H1 (cell line): Measurements from ENCODE around the gene FAM181B. TPM values are rescaled to one million over a fixed set of nuclear protein-coding genes. Genes with fewer than 3 reads are reported as not detected.

ENCODE experiments used
- CTCF ChIA-PET: fragments of 300-600 bp; sonication (Branson Sonifier 250); formaldehyde crosslinking; loops from one replicate; lab custom pipeline; 2021; ENCODE audit not compliant: partially characterized antibody; lab: Charles Lee
- POLR2A ChIA-PET: fragments of 300-600 bp; sonication (Branson Sonifier 250); formaldehyde crosslinking; loops from one replicate; lab custom pipeline; 2021; ENCODE audit warnings: inconsistent platforms; ENCODE audit not compliant: partially characterized antibody; lab: Charles Lee
- DNase-seq, 2 experiments: peaks; one replicate each; pipeline versions ENCODE4 v3.0.0 to v3.0.0-alpha.2; 2010 to 2022; ENCODE audit warnings: low spot score in 2 of 2, low read depth in 1 of 2, mixed read lengths in 1 of 2
- FAIRE-seq: peaks from 2 replicates; lab custom pipeline; 2011; peaks lifted over from hg19 to GRCh38; lab: Jason Lieb, UNC
- H2AFZ ChIP-seq: 2 replicates; pipeline ENCODE4 v1.8.1; 2012; ENCODE audit warnings: low read length, inconsistent platforms
- H2AK5ac ChIP-seq: 2 replicates; pipeline ENCODE4 v1.6.1; 2013; ENCODE audit warnings: low read depth, low read length
- H2BK120ac ChIP-seq: replicated peaks from 2 replicates; pipeline ENCODE3; 2013; ENCODE audit warnings: low read depth, low read length, inconsistent platforms
- H2BK12ac ChIP-seq: 2 replicates; pipeline ENCODE4 v1.6.1; 2013; ENCODE audit warnings: low read depth, low read length
- H2BK15ac ChIP-seq: 2 replicates; pipeline ENCODE4 v1.6.1; 2013; ENCODE audit warnings: low read length
- H2BK20ac ChIP-seq: 2 replicates; pipeline ENCODE4 v1.6.1; 2013; ENCODE audit warnings: low read length
- H2BK5ac ChIP-seq: 2 replicates; pipeline ENCODE4 v1.6.1; 2013; ENCODE audit warnings: low read depth, low read length
- H3K14ac ChIP-seq: 2 replicates; pipeline ENCODE4 v1.6.1; 2013; ENCODE audit warnings: inconsistent platforms; ENCODE audit not compliant: insufficient read length
- H3K18ac ChIP-seq: 2 replicates; pipeline ENCODE4 v1.6.1; 2013; ENCODE audit warnings: low read length; ENCODE audit errors: extremely low read depth
- H3K23ac ChIP-seq: 2 replicates; pipeline ENCODE4 v1.6.1; 2013; ENCODE audit warnings: inconsistent platforms; ENCODE audit not compliant: insufficient read length
- H3K23me2 ChIP-seq: 2 replicates; pipeline ENCODE4 v1.6.1; 2013; ENCODE audit warnings: low read depth, low read length
- H3K27ac ChIP-seq: 2 replicates; pipeline ENCODE4 v1.6.1; 2011; ENCODE audit warnings: low read depth, low read length, inconsistent platforms
- H3K27me3 ChIP-seq, 4 experiments: replicated peaks in 1 of 4; 1 replicate in 1 of 4; 2 replicates in 3 of 4; pipeline versions ENCODE4 v1.6.1 to v1.8.1; 2011 to 2013; ENCODE audit warnings: low read length in 3 of 4, mild to moderate bottlenecking in 3 of 4, inconsistent platforms in 2 of 4, mixed read lengths in 2 of 4, moderate library complexity in 1 of 4; ENCODE audit not compliant: control insufficient read depth in 3 of 4, insufficient read depth in 3 of 4; ENCODE audit errors: extremely low read depth in 1 of 4
- H3K36me3 ChIP-seq, 4 experiments: 2 replicates each; pipeline versions ENCODE4 v1.6.1 to v1.8.1; 2011 to 2013; ENCODE audit warnings: mild to moderate bottlenecking in 4 of 4, low read length in 3 of 4, moderate library complexity in 2 of 4, control low read depth in 1 of 4, inconsistent platforms in 1 of 4; ENCODE audit not compliant: insufficient read depth in 4 of 4, control insufficient read depth in 2 of 4
- H3K4ac ChIP-seq: replicated peaks from 2 replicates; pipeline ENCODE3; 2013; ENCODE audit warnings: low read length, low read depth, mixed read lengths, inconsistent platforms; ENCODE audit not compliant: insufficient read length
- H3K4me1 ChIP-seq, 4 experiments: replicated peaks in 1 of 4; 1 replicate in 1 of 4; 2 replicates in 3 of 4; pipeline versions ENCODE4 v1.6.1 to v1.8.1; 2011 to 2013; ENCODE audit warnings: low read length in 3 of 4, inconsistent platforms in 2 of 4, mixed read lengths in 1 of 4; ENCODE audit not compliant: insufficient read depth in 4 of 4, control insufficient read depth in 3 of 4
- H3K4me2 ChIP-seq, 2 experiments: 2 replicates each; pipeline versions ENCODE4 v1.6.1 to v1.8.1; 2011 to 2013; ENCODE audit warnings: low read depth in 2 of 2, low read length in 2 of 2, control low read depth in 1 of 2, inconsistent platforms in 1 of 2, mild to moderate bottlenecking in 1 of 2; ENCODE audit not compliant: insufficient read depth in 1 of 2
- H3K4me3 ChIP-seq, 4 experiments: fragments of 200-600, 300-600 bp in 1 of 4; sonication (generic), shearing (Covaris generic), sonication (Bioruptor Twin) in 1 of 4; 2 replicates each; pipeline versions ENCODE4 v1.5.1 to v1.8.1; 2011 to 2016; ENCODE audit warnings: low read length in 4 of 4, low read depth in 3 of 4, control low read depth in 2 of 4, inconsistent platforms in 2 of 4, mild to moderate bottlenecking in 2 of 4, mixed read lengths in 1 of 4, moderate library complexity in 1 of 4; ENCODE audit not compliant: insufficient read depth in 2 of 4; ENCODE audit errors: extremely low read depth in 1 of 4
- H3K56ac ChIP-seq: replicated peaks from 2 replicates; pipeline ENCODE3; 2013; ENCODE audit warnings: low read depth, mild to moderate bottlenecking, mixed read lengths, low read length, inconsistent platforms; ENCODE audit not compliant: insufficient read length
- H3K79me1 ChIP-seq: 2 replicates; pipeline ENCODE4 v1.6.1; 2013; ENCODE audit warnings: low read depth, low read length, control low read depth
- H3K79me2 ChIP-seq, 2 experiments: 2 replicates each; pipeline versions ENCODE4 v1.6.1 to v1.8.1; 2012 to 2013; ENCODE audit warnings: low read length in 2 of 2, mild to moderate bottlenecking in 2 of 2, inconsistent platforms in 1 of 2; ENCODE audit not compliant: insufficient read depth in 2 of 2, control insufficient read depth in 1 of 2
- H3K9ac ChIP-seq, 4 experiments: replicated peaks in 1 of 4; 1 replicate in 1 of 4; 2 replicates in 3 of 4; pipeline versions ENCODE4 v1.6.1 to v1.8.1; 2011 to 2013; ENCODE audit warnings: low read depth in 3 of 4, low read length in 3 of 4, control low read depth in 2 of 4, mild to moderate bottlenecking in 2 of 4, moderate library complexity in 2 of 4, inconsistent platforms in 1 of 4; ENCODE audit errors: extremely low read depth in 1 of 4
- H3K9me3 ChIP-seq, 2 experiments: 2 replicates each; pipeline versions ENCODE4 v1.6.1 to v1.8.1; 2012 to 2013; ENCODE audit warnings: mild to moderate bottlenecking in 2 of 2, moderate library complexity in 2 of 2, control low read depth in 1 of 2, inconsistent platforms in 1 of 2, low read depth in 1 of 2, low read length in 1 of 2, mixed read lengths in 1 of 2; ENCODE audit not compliant: insufficient read depth in 2 of 2
- H4K20me1 ChIP-seq, 2 experiments: replicated peaks in 1 of 2; 2 replicates each; pipeline versions ENCODE3 to v1.8.1; 2011 to 2013; ENCODE audit warnings: inconsistent platforms in 2 of 2, low read length in 2 of 2, mild to moderate bottlenecking in 1 of 2; ENCODE audit not compliant: insufficient read depth in 2 of 2, control insufficient read depth in 1 of 2
- H4K5ac ChIP-seq: 2 replicates; pipeline ENCODE4 v1.6.1; 2013; ENCODE audit warnings: low read length, low read depth, mixed read lengths, inconsistent platforms; ENCODE audit not compliant: insufficient read length
- H4K8ac ChIP-seq: 2 replicates; pipeline ENCODE4 v1.8.0; 2013; ENCODE audit warnings: mild to moderate bottlenecking, moderate library complexity, low read length, inconsistent platforms; ENCODE audit not compliant: insufficient read depth; ENCODE audit errors: extremely low read depth
- H4K91ac ChIP-seq: replicated peaks from 2 replicates; pipeline ENCODE3; 2013; ENCODE audit warnings: low read length, mixed read lengths, inconsistent platforms; ENCODE audit not compliant: insufficient read length
- ASH2L ChIP-seq: fragments of 200-600, 300-600 bp; sonication (generic); IDR thresholded peaks from one replicate; pipeline ENCODE4 v1.7.1; 2017; ENCODE audit warnings: low read length
- ATF3 ChIP-seq: IDR thresholded peaks from 2 replicates; pipeline ENCODE4 v1.6.1; 2011; ENCODE audit warnings: low read depth, mild to moderate bottlenecking, low read length; ENCODE audit not compliant: insufficient read depth
- CBX5 ChIP-seq: fragments of 300-800, 300-1000 bp; sonication (generic); IDR thresholded peaks from 2 replicates; pipeline ENCODE4 v1.7.1; 2016; ENCODE audit warnings: antibody characterized with exemption, low read length, low read depth
- CHD2 ChIP-seq: IDR thresholded peaks from 2 replicates; pipeline ENCODE4 v1.6.1; 2012; ENCODE audit warnings: low read length, improper control_type of control experiment
- EGR1 ChIP-seq: IDR thresholded peaks from 2 replicates; pipeline ENCODE4 v1.6.1; 2011; ENCODE audit warnings: low read depth, low read length, borderline replicate concordance
- HDAC6 ChIP-seq: IDR thresholded peaks from one replicate; pipeline ENCODE4 v1.7.1; 2012; ENCODE audit warnings: low read depth, mild to moderate bottlenecking, inconsistent platforms, low read length, moderate library complexity
- KDM4A ChIP-seq: IDR thresholded peaks from one replicate; pipeline ENCODE4 v1.7.1; 2012; ENCODE audit warnings: low read depth, mild to moderate bottlenecking, moderate library complexity, low read length, inconsistent platforms; ENCODE audit not compliant: severe bottlenecking
- MAX ChIP-seq: IDR thresholded peaks from 2 replicates; pipeline ENCODE4 v1.6.1; 2012; ENCODE audit warnings: inconsistent platforms
- RXRA ChIP-seq: IDR thresholded peaks from 2 replicates; pipeline ENCODE4 v1.6.1; 2011; ENCODE audit warnings: low read depth, mild to moderate bottlenecking, low read length, moderate library complexity; ENCODE audit not compliant: insufficient read depth
- SP4 ChIP-seq: IDR thresholded peaks from 2 replicates; pipeline ENCODE4 v1.6.1; 2012; ENCODE audit warnings: low read length, inconsistent platforms
- SUZ12 ChIP-seq: fragments of 200-600 bp; sonication (generic); IDR thresholded peaks from 2 replicates; pipeline ENCODE4 v1.6.1; 2012; ENCODE audit warnings: mild to moderate bottlenecking, inconsistent platforms, low read length, moderate library complexity, mixed read lengths
- USF2 ChIP-seq: IDR thresholded peaks from 2 replicates; pipeline ENCODE4 v1.6.1; 2011; ENCODE audit warnings: low read length, improper control_type of control experiment
- WGBS, 2 experiments: shearing (Covaris generic) in 1 of 2; methylation state at CpG; one replicate each; pipeline versions ENCODE4 v1.1.6 to v1.1.7; 2013 to 2015; ENCODE audit warnings: low lambda C conversion rate in 2 of 2, mixed read lengths in 2 of 2, inconsistent platforms in 1 of 2, low coverage in 1 of 2, missing lambda C conversion rate in 1 of 2; ENCODE audit not compliant: insufficient replicate concordance in 2 of 2, insufficient coverage in 1 of 2, insufficient read length in 1 of 2; ENCODE audit errors: extremely low coverage in 1 of 2, missing lambda C conversion rate in 1 of 2; 5-methylcytosine and 5-hydroxymethylcytosine counted together
- polyA plus RNA-seq, 7 experiments: library from polyadenylated mRNA; depleted of rRNA in 3 of 7; stranded (reverse) in 5 of 7; unstranded in 2 of 7; fragments of >200 nt in 5 of 7; fragments of 200-250 nt in 2 of 7; gene quantifications; 1 replicate in 5 of 7; 2 replicates in 1 of 7; 4 replicates in 1 of 7; pipeline versions ENCODE4 v1.2.1 to v1.2.3, GENCODE V29; 2011 to 2013; ENCODE audit warnings: missing spikeins in 2 of 7, mixed read lengths in 2 of 7
- total RNA-seq: library from RNA; stranded (reverse); fragmentation: NEBNext Ultra II Directional; extraction: Animal tissue kit (Norgen Biotek cat#: 25700); gene quantifications from 2 replicates; pipeline ENCODE4 v1.2.1, GENCODE V29; 2021
- TF ChIP-seq, protein P1 (sequence below): IDR thresholded peaks from 2 replicates; pipeline ENCODE4 v1.6.1; 2012; ENCODE audit warnings: inconsistent platforms

The FAM181B gene
- total and polyA plus RNA-seq, 2 of the 8 experiments (the other 6 are each of a cell fraction or from before 2014, with no cell fraction given), result 0.21 to 0.37 TPM

DNA sequence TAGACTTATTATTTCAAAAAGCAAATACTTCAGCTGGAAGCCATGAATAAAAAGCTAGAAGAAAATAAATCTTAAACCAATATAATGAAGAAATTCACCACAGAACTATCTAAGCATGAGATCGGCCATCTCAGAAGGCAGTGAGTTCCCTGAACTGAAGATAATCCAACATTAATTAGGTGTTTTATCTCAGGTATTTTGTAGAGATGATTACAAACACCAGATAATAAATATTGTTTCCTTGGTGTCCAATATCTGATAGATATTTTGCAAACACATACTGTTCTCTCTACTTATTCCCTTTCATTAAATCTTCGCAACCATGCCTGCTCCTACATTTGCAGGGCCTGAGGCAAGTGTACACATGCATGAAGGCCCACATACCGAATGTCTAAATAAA is 26.0 kb upstream of the FAM181B start:
- Histone ChIP-seq H3K18ac (no peak overlapping the region), H3K4ac (no peak overlapping the region), H4K8ac (no peak overlapping the region), H2BK12ac (no peak overlapping the region), H3K79me2 (no peaks in the 10 kb centered on the region), H4K20me1 (no peaks in the 10 kb centered on the region), H2BK15ac (no peak overlapping the region), H2BK120ac (no peak overlapping the region), H3K4me3 (no peak overlapping the region), H3K4me1 (peaks cover 0 to 4% (median 1%) of the 10 kb centered on the region in 4 experiments; a peak in 3 of 7 replicates), H2AFZ (no peak overlapping the region), H3K9me3 (no peaks in the 10 kb centered on the region), H2BK5ac (no peak overlapping the region), H3K4me2 (no peak overlapping the region), H3K79me1 (no peaks in the 10 kb centered on the region), H3K27me3 (no peaks in the 10 kb centered on the region), H2BK20ac (no peak overlapping the region), H3K23me2 (no peaks in the 10 kb centered on the region), H3K14ac (no peak overlapping the region), H3K9ac (no peak overlapping the region), H4K91ac (no peak overlapping the region), H3K56ac (no peak overlapping the region), H4K5ac (no peak overlapping the region), H2AK5ac (no peak overlapping the region), H3K27ac (no peak overlapping the region), H3K23ac (no peak overlapping the region), H3K36me3 (no peaks in the 10 kb centered on the region)
- FAIRE-seq, result no peak
- no peak for DNase-seq
- POLR2A ChIA-PET, result no interaction called here
- WGBS, 2 experiments, result 90% methylated on average over 3 of the region's 3 CpGs; no CpG with 5 or more reads in 1 of the 2 experiments
- CTCF ChIA-PET, result no interaction called here
- no peak for TF ChIP-seq EGR1
- no peak for TF ChIP-seq RXRA
- no peak for TF ChIP-seq SP4
- no peak for TF ChIP-seq HDAC6
- no peak for TF ChIP-seq ASH2L
- TF ChIP-seq MAX, result no peak
- TF ChIP-seq SUZ12, result no peak
- TF ChIP-seq USF2, result no peak
- TF ChIP-seq KDM4A, result no peak
- TF ChIP-seq ATF3, result no peak
- TF ChIP-seq CHD2, result no peak
- no peak for TF ChIP-seq CBX5
- TF ChIP-seq, protein P1, sequence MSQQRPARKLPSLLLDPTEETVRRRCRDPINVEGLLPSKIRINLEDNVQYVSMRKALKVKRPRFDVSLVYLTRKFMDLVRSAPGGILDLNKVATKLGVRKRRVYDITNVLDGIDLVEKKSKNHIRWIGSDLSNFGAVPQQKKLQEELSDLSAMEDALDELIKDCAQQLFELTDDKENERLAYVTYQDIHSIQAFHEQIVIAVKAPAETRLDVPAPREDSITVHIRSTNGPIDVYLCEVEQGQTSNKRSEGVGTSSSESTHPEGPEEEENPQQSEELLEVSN, result no peak
